Muscle layer of colon (tissue), 2 donors: Measurements from ENCODE around the gene ASGR2.
"Not testable (repeated sequence)": the region's sequence is repeated elsewhere in the genome, so short reads cannot be mapped to it uniquely, and the experiment has no call there.

Source experiments
- H3K27ac ChIP-seq: one replicate; pipeline ENCODE4 v1.7.0; 2013; ENCODE audit warnings: low read depth, mild to moderate bottlenecking, low read length, moderate library complexity
- H3K27me3 ChIP-seq, 2 donors: one replicate each; pipeline ENCODE4 v1.7.0; 2013; ENCODE audit warnings: low read length in 2 of 2, mild to moderate bottlenecking in 2 of 2; ENCODE audit not compliant: insufficient read depth in 2 of 2, control insufficient read depth in 1 of 2
- H3K36me3 ChIP-seq: one replicate; pipeline ENCODE4 v1.7.0; 2013; ENCODE audit warnings: mild to moderate bottlenecking, low read length; ENCODE audit not compliant: insufficient read depth
- H3K4me1 ChIP-seq: one replicate; pipeline ENCODE4 v1.7.0; 2013; ENCODE audit warnings: mild to moderate bottlenecking, low read length; ENCODE audit not compliant: insufficient read depth
- H3K4me3 ChIP-seq, 2 donors: one replicate each; pipeline ENCODE4 v1.7.0; 2013; ENCODE audit warnings: low read length in 2 of 2, low read depth in 1 of 2, mild to moderate bottlenecking in 1 of 2, moderate library complexity in 1 of 2
- H3K9ac ChIP-seq: one replicate; pipeline ENCODE4 v1.7.0; 2013; ENCODE audit warnings: low read length
- H3K9me3 ChIP-seq: one replicate; pipeline ENCODE4 v1.7.0; 2013; ENCODE audit warnings: mild to moderate bottlenecking, low read length
- donor health status: abdominal sarcoma.
- donor health status: Adenocarcinoma of cecum.

The ASGR2 gene

GRCh38 chr17:7136266-7136877 lies 21.8 kb upstream of the ASGR2 start:
- Histone ChIP-seq H3K4me3 (no peak overlapping the region), H3K9me3 (no peaks in the 10 kb centered on the region), H3K27ac (no peak overlapping the region), H3K4me1 (no peaks in the 10 kb centered on the region), H3K9ac (no peak overlapping the region), H3K27me3 (peaks cover 0 to 18% of the 10 kb centered on the region in 2 donors), H3K36me3 (no peaks in the 10 kb centered on the region)

- Histone ChIP-seq H3K27me3 (peaks cover 0 to 12% of the 10 kb centered on the region in 2 donors), H3K36me3 (no peaks in the 10 kb centered on the region), H3K4me1 (no peaks in the 10 kb centered on the region), H3K27ac (no peak overlapping the region), H3K4me3 (no peak overlapping the region), H3K9me3 (no peaks in the 10 kb centered on the region), H3K9ac (no peak overlapping the region)
These were observed 19.3 kb upstream of the ASGR2 start for GRCh38 chr17:7133916-7134315.

GRCh38 chr17:7133424-7133823 lies 18.8 kb upstream of the ASGR2 start:
- H3K4me3 ChIP-seq, result no peak overlapping the region
- no peak overlapping the region for H3K27ac ChIP-seq
- H3K36me3 ChIP-seq, result no peaks in the 10 kb centered on the region
- H3K9me3 ChIP-seq, result no peaks in the 10 kb centered on the region
- no peaks in the 10 kb centered on the region for H3K4me1 ChIP-seq
- H3K27me3 ChIP-seq, result peaks cover 0 to 9% of the 10 kb centered on the region in 2 donors
- H3K9ac ChIP-seq, result no peak overlapping the region

GRCh38 chr17:7132511-7133094 lies 18.0 kb upstream of the ASGR2 start:
- H3K9ac ChIP-seq, result no peak overlapping the region
- H3K27ac ChIP-seq, result no peak overlapping the region
- no peaks in the 10 kb centered on the region for H3K4me1 ChIP-seq
- H3K36me3 ChIP-seq, result no peaks in the 10 kb centered on the region
- H3K4me3 ChIP-seq, result no peak overlapping the region
- H3K9me3 ChIP-seq, result no peaks in the 10 kb centered on the region
- peaks cover 0 to 6% of the 10 kb centered on the region in 2 donors for H3K27me3 ChIP-seq

- Histone ChIP-seq H3K36me3 (no peaks in the 10 kb centered on the region), H3K4me1 (no peaks in the 10 kb centered on the region), H3K27ac (no peak overlapping the region), H3K9ac (no peak overlapping the region), H3K4me3 (no peak overlapping the region), H3K9me3 (no peaks in the 10 kb centered on the region), H3K27me3 (no peaks in the 10 kb centered on the region)
These were observed 16.8 kb upstream of the ASGR2 start for GRCh38 chr17:7131423-7131791.

GRCh38 chr17:7130621-7131422 lies 16.2 kb upstream of the ASGR2 start:
- Histone ChIP-seq H3K9ac (no peak overlapping the region), H3K27me3 (no peaks in the 10 kb centered on the region), H3K4me3 (no peak overlapping the region), H3K36me3 (no peaks in the 10 kb centered on the region), H3K4me1 (no peaks in the 10 kb centered on the region), H3K9me3 (no peaks in the 10 kb centered on the region), H3K27ac (no peak overlapping the region)

GRCh38 chr17:7129311-7129710 lies 14.7 kb upstream of the ASGR2 start:
- Histone ChIP-seq H3K4me1 (no peaks in the 10 kb centered on the region), H3K9me3 (no peaks in the 10 kb centered on the region), H3K36me3 (no peaks in the 10 kb centered on the region), H3K9ac (no peak overlapping the region), H3K27me3 (no peaks in the 10 kb centered on the region), H3K27ac (no peak overlapping the region), H3K4me3 (no peak overlapping the region)

GRCh38 chr17:7128160-7128559 lies 13.5 kb upstream of the ASGR2 start:
- no peak overlapping the region for H3K9ac ChIP-seq
- H3K36me3 ChIP-seq, result no peaks in the 10 kb centered on the region
- H3K4me3 ChIP-seq, result no peak overlapping the region
- H3K27me3 ChIP-seq, result no peaks in the 10 kb centered on the region
- no peaks in the 10 kb centered on the region for H3K9me3 ChIP-seq
- no peaks in the 10 kb centered on the region for H3K4me1 ChIP-seq
- no peak overlapping the region for H3K27ac ChIP-seq

- H3K9ac ChIP-seq, H3K27me3 ChIP-seq, H3K4me1 ChIP-seq, H3K36me3 ChIP-seq, H3K27ac ChIP-seq, H3K4me3 ChIP-seq, H3K9me3 ChIP-seq: not testable (repeated sequence)
These were observed 12.9 kb upstream of the ASGR2 start for GRCh38 chr17:7127501-7127900.

- not testable (repeated sequence) for H3K9ac ChIP-seq, H3K27ac ChIP-seq, H3K4me3 ChIP-seq, H3K27me3 ChIP-seq, H3K4me1 ChIP-seq, H3K9me3 ChIP-seq, H3K36me3 ChIP-seq
These were observed 11.8 kb upstream of the ASGR2 start for GRCh38 chr17:7126386-7126785.

GRCh38 chr17:7124923-7125322 lies 10.3 kb upstream of the ASGR2 start:
- H3K9ac ChIP-seq, result no peak overlapping the region
- no peaks in the 10 kb centered on the region for H3K4me1 ChIP-seq
- H3K9me3 ChIP-seq, result no peaks in the 10 kb centered on the region
- no peak overlapping the region for H3K4me3 ChIP-seq
- H3K27me3 ChIP-seq, result no peaks in the 10 kb centered on the region
- no peaks in the 10 kb centered on the region for H3K36me3 ChIP-seq
- no peak overlapping the region for H3K27ac ChIP-seq

- Histone ChIP-seq H3K4me3 (no peak overlapping the region), H3K9me3 (no peaks in the 10 kb centered on the region), H3K27me3 (no peaks in the 10 kb centered on the region), H3K9ac (no peak overlapping the region), H3K27ac (no peak overlapping the region), H3K4me1 (no peaks in the 10 kb centered on the region), H3K36me3 (no peaks in the 10 kb centered on the region)
These were observed 9.2 kb upstream of the ASGR2 start for GRCh38 chr17:7123844-7124243.
